ENCODE data around the gene BRCA1.

Gene BRCA1

GRCh38 chr17:43042025-43042628 lies 83.0 kb downstream of the BRCA1 start:
- no peak for TF ChIP-seq FOXP2 (optimal IDR thresholded peaks at IDR 0.05; ENCODE audit: borderline replicate concordance, extremely low read depth, extremely low read length, insufficient read depth)
- TF ChIP-seq POLR2AphosphoS5 (IDR thresholded peaks at IDR 0.05; ENCODE audit: low read depth, low read length): no peak
- no peak for TF ChIP-seq REST (IDR thresholded peaks at IDR 0.05; ENCODE audit: insufficient read depth in 1 of 2, low read depth in 2 of 2, low read length in 2 of 2)
- TF ChIP-seq SIN3A (IDR thresholded peaks at IDR 0.05; ENCODE audit: borderline replicate concordance, insufficient read depth, low read length): no peak
- no peak for TF ChIP-seq TAF1 (IDR thresholded peaks at IDR 0.05; ENCODE audit: borderline replicate concordance, insufficient read depth, low read length)

GRCh38 chr17:43040655-43041054 lies 84.5 kb downstream of the BRCA1 start:
- TF ChIP-seq TAF1 (IDR thresholded peaks at IDR 0.05; ENCODE audit: borderline replicate concordance, insufficient read depth, low read length) (no peak), SIN3A (IDR thresholded peaks at IDR 0.05; ENCODE audit: borderline replicate concordance, insufficient read depth, low read length) (no peak), POLR2AphosphoS5 (IDR thresholded peaks at IDR 0.05; ENCODE audit: low read depth, low read length) (no peak), FOXP2 (optimal IDR thresholded peaks at IDR 0.05; ENCODE audit: borderline replicate concordance, extremely low read depth, extremely low read length, insufficient read depth) (no peak), REST (IDR thresholded peaks at IDR 0.05; ENCODE audit: insufficient read depth in 1 of 2, low read depth in 2 of 2, low read length in 2 of 2) (no peak)

GRCh38 chr17:43039646-43040045 lies 85.5 kb downstream of the BRCA1 start:
- TF ChIP-seq POLR2AphosphoS5 (IDR thresholded peaks at IDR 0.05; ENCODE audit: low read depth, low read length) (no peak), FOXP2 (optimal IDR thresholded peaks at IDR 0.05; ENCODE audit: borderline replicate concordance, extremely low read depth, extremely low read length, insufficient read depth) (no peak), TAF1 (IDR thresholded peaks at IDR 0.05; ENCODE audit: borderline replicate concordance, insufficient read depth, low read length) (no peak), SIN3A (IDR thresholded peaks at IDR 0.05; ENCODE audit: borderline replicate concordance, insufficient read depth, low read length) (no peak), REST (IDR thresholded peaks at IDR 0.05; ENCODE audit: insufficient read depth in 1 of 2, low read depth in 2 of 2, low read length in 2 of 2) (no peak)

- TF ChIP-seq REST (IDR thresholded peaks at IDR 0.05; ENCODE audit: insufficient read depth in 1 of 2, low read depth in 2 of 2, low read length in 2 of 2) (no peak), SIN3A (IDR thresholded peaks at IDR 0.05; ENCODE audit: borderline replicate concordance, insufficient read depth, low read length) (no peak), FOXP2 (optimal IDR thresholded peaks at IDR 0.05; ENCODE audit: borderline replicate concordance, extremely low read depth, extremely low read length, insufficient read depth) (no peak), POLR2AphosphoS5 (IDR thresholded peaks at IDR 0.05; ENCODE audit: low read depth, low read length) (no peak), TAF1 (IDR thresholded peaks at IDR 0.05; ENCODE audit: borderline replicate concordance, insufficient read depth, low read length) (no peak)
These were observed 90.3 kb downstream of the BRCA1 start for GRCh38 chr17:43034894-43035293.
